Nephron (organoid): ENCODE data around the gene NCOA4.
"Not testable (repeated sequence)": the region's sequence is repeated elsewhere in the genome, so short reads cannot be mapped to it uniquely, and the experiment has no call there.

Experiments
- H3K27ac Mint-ChIP-seq, 3 experiments: 2 replicates each; pipeline ENCODE4 v1.8.0; 2020; ENCODE audit warnings: mixed read lengths in 3 of 3, mild to moderate bottlenecking in 2 of 3, moderate library complexity in 1 of 3
- H3K27me3 Mint-ChIP-seq: 2 replicates; pipeline ENCODE4 v1.8.0; 2021; ENCODE audit warnings: low read depth, mild to moderate bottlenecking, moderate library complexity, mixed read lengths
- H3K36me3 Mint-ChIP-seq: 2 replicates; pipeline ENCODE4 v1.8.0; 2020; ENCODE audit warnings: low read depth, mixed read lengths
- H3K4me1 Mint-ChIP-seq: 2 replicates; pipeline ENCODE4 v1.8.0; 2020; ENCODE audit warnings: mixed read lengths
- H3K4me3 Mint-ChIP-seq, 3 experiments: 2 replicates each; pipeline ENCODE4 v1.8.0; 2020; ENCODE audit warnings: mild to moderate bottlenecking in 3 of 3, mixed read lengths in 3 of 3, moderate library complexity in 2 of 3
- H3K9me3 Mint-ChIP-seq: 2 replicates; pipeline ENCODE4 v1.8.0; 2020; ENCODE audit warnings: mixed read lengths
- TF ChIP-seq, protein P1 (sequence below), 3 experiments: fragments of 200-600 bp; sonication (generic); IDR thresholded peaks; one replicate each; pipeline ENCODE4 v1.5.0; 2021; ENCODE audit warnings: antibody characterized with exemption in 3 of 3; ENCODE audit not compliant: unreplicated experiment in 3 of 3

Gene NCOA4

DNA sequence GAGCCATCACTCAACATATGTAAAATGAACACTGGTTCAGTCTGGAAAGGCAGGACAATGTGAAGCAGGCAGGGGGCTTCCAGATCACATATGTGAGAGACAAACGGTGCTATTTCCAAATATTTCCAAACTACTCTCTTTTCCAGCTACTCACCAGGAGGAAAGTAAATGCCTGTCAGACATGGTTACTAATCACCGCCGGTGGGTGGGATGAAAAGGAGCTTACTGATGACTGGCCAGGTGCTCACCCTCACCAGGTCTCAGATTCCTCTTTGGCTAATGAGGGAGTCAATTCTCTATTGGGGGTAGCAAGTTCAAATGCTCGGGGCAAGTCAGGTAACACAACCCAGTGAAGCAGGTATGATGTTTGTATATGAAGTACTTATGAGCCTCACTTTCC, 25.3 kb upstream of the NCOA4 start:
- peaks cover 7% of the 10 kb centered on the region for H3K27me3 Mint-ChIP-seq
- no peak overlapping the region for H3K4me3 Mint-ChIP-seq
- TF ChIP-seq, protein P1, sequence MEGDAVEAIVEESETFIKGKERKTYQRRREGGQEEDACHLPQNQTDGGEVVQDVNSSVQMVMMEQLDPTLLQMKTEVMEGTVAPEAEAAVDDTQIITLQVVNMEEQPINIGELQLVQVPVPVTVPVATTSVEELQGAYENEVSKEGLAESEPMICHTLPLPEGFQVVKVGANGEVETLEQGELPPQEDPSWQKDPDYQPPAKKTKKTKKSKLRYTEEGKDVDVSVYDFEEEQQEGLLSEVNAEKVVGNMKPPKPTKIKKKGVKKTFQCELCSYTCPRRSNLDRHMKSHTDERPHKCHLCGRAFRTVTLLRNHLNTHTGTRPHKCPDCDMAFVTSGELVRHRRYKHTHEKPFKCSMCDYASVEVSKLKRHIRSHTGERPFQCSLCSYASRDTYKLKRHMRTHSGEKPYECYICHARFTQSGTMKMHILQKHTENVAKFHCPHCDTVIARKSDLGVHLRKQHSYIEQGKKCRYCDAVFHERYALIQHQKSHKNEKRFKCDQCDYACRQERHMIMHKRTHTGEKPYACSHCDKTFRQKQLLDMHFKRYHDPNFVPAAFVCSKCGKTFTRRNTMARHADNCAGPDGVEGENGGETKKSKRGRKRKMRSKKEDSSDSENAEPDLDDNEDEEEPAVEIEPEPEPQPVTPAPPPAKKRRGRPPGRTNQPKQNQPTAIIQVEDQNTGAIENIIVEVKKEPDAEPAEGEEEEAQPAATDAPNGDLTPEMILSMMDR (IDR thresholded peaks at IDR 0.05; ENCODE audit: unreplicated experiment in 3 of 3), result no peak
- peaks cover 15% of the 10 kb centered on the region for H3K9me3 Mint-ChIP-seq
- no peaks in the 10 kb centered on the region for H3K36me3 Mint-ChIP-seq
- no peak overlapping the region for H3K27ac Mint-ChIP-seq
- H3K4me1 Mint-ChIP-seq, result no peaks in the 10 kb centered on the region

DNA sequence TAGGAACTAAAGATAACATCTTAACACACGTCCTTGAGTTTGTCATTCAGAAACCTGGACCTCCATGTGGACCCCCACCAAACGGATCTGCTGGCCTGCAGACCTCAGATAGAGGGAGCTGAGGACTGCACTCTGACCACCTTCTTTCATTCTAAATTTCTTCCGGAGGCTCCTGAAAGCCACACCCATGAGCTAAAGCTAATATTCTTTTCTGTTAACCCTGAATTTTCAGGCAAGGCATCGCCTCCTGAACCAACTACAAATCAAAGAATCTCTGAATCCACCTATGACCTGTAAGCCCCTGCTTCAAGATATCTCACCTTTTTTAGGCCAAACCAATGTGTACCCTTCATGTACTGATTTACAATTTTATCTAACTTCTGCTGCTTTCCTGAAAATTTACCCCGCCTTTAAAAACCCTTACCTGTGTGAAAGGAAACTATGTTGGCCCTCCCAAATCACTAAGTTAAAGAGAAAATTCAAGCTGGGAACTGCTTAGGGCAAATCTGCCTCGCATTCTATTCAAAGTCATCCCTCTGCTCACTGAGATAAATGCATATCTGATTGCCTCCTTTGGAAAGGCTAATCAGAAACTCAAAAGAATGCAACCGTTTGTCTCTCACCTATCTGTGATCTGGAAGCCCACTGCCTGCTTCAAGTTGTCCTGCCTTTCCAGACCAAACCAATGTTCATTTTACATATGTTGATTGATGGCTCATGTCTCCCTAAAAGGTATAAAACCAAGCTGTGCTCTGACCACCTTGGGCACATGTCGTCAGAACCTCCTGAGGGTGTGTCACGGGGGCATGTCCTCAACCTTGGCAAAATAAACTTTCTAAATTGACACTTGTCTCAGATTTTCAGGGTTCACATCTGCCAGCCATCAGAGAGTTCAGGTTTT, 23.4 kb upstream of the NCOA4 start:
- peaks cover 15% of the 10 kb centered on the region for H3K9me3 Mint-ChIP-seq
- H3K4me3 Mint-ChIP-seq, result no peak overlapping the region
- H3K36me3 Mint-ChIP-seq, result no peaks in the 10 kb centered on the region
- TF ChIP-seq, protein P1 (IDR thresholded peaks at IDR 0.05; ENCODE audit: unreplicated experiment in 3 of 3), result no peak
- H3K27ac Mint-ChIP-seq, result no peak overlapping the region
- no peaks in the 10 kb centered on the region for H3K4me1 Mint-ChIP-seq
- peaks cover 7% of the 10 kb centered on the region for H3K27me3 Mint-ChIP-seq

DNA sequence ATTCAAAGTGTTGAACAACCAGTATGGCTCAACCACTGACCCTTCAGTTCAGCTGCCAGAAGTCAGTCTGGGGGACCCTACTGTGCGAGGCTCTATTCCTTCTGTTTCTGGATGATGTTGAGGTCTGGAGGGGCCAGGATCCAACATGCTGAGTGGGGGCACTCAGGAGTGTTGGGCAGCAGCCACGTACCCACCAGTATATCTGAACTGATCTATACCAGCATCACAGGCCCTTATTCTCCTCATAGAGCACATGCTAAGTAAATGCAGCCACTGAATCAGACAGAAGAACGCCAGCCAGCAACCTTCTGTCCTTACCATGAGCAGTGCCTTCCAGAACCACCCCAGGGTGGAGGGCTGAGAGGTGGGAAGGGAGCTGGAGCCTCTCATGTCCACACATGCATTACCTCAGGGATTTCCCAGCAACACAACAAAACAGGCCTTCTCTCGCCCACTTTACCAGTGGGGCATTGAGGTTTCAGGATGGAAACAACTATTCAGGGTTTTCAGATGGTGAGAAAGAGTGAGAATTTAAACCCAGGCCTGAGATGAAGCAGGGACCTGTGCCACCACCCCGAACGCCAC, 22.5 kb upstream of the NCOA4 start:
- Mint-ChIP-seq H3K9me3 (peaks cover 15% of the 10 kb centered on the region), H3K27me3 (peaks cover 7% of the 10 kb centered on the region), H3K4me3 (no peak overlapping the region), H3K27ac (no peak overlapping the region), H3K36me3 (no peaks in the 10 kb centered on the region), H3K4me1 (no peaks in the 10 kb centered on the region)
- TF ChIP-seq, protein P1 (IDR thresholded peaks at IDR 0.05; ENCODE audit: unreplicated experiment in 3 of 3), result no peak

DNA sequence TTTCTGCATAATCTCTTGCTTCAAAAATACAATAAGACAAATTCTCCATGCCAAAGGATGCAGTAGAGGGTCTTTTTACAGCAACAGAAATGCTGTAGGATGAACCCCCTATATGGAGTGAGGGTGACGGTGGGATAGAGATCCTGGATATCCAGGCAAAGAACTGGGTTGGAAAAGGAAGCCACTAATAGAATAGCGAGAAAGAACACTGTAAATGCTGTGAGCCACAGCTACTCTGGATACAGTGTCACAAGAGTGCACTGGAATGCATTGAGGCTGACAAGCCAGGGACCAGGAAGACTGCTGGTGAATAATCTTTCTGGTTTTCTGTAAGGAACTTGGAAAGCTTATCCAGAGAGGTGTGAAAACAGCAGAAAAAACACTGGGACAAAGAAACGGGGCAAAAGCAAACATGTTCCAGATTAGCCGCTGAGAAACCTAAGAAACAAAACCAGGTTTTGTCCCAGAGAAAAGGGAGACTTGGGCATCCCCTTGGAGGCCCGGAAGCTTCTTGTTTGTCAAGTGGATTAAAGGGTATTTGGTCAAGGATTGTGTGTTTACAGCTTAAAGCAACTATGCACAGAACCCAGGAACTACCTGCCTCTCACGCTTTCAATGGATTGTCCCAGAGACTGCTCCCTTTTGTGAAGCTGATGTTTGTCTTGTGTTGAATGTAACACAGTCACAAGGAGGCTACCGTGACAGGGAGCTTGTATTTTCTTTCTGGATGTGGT, 21.8 kb upstream of the NCOA4 start:
- H3K27ac Mint-ChIP-seq, result no peak overlapping the region
- no peaks in the 10 kb centered on the region for H3K4me1 Mint-ChIP-seq
- H3K36me3 Mint-ChIP-seq, result no peaks in the 10 kb centered on the region
- TF ChIP-seq, protein P1 (IDR thresholded peaks at IDR 0.05; ENCODE audit: unreplicated experiment in 3 of 3), result no peak
- H3K9me3 Mint-ChIP-seq, result peaks cover 12% of the 10 kb centered on the region
- H3K27me3 Mint-ChIP-seq, result peaks cover 7% of the 10 kb centered on the region
- no peak overlapping the region for H3K4me3 Mint-ChIP-seq

DNA sequence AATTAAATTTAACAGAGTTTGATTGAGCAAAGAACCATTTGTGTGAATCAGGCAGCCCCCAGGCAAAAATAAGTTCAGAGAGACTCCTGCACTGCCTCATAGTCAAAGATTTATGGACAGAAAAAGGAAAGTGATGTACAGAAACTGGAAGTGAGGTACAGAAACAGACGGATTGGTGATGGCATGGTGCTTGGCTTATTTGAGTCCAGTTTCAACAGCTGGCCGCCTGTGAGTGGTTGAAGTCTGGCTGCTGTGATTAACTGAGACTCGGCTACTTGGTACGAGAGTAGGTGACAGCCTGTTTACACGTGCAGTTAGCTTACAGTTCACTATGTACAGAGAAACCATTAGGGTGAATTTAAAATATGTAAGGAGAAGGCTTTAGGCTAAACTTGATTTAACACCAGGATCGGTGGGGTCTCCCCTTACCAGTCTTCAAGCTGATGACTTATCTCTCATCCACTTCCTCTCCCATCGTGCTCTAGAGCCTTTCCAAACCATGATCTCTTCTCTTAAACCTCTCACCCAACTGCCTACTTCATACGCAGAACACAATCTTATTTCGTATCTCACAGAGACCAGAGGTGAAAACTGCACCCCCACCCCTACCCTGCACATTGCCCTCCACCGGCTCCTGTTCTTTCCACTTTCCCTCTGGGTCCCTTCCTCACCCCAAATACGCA, 20.7 kb upstream of the NCOA4 start:
- no peak overlapping the region for H3K27ac Mint-ChIP-seq
- no peaks in the 10 kb centered on the region for H3K36me3 Mint-ChIP-seq
- TF ChIP-seq, protein P1 (IDR thresholded peaks at IDR 0.05; ENCODE audit: unreplicated experiment in 3 of 3), result no peak
- no peaks in the 10 kb centered on the region for H3K4me1 Mint-ChIP-seq
- H3K4me3 Mint-ChIP-seq, result no peak overlapping the region
- peaks cover 4% of the 10 kb centered on the region for H3K9me3 Mint-ChIP-seq
- peaks cover 7% of the 10 kb centered on the region for H3K27me3 Mint-ChIP-seq

DNA sequence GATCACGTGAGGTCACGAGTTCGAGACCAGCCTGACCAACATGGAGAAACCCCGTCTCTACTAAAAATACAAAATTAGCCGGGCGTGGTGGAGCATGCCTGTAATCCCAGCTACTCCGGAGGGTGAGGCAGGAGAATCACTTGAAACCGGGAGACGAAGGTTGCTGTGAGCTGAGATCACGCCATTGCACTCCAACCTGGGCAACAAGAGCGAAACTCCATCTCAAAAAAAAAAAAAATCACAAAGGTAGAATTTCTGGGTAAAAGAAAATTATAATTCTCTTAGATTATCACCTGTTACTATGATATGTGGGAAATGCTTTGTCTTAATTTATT, 19.0 kb upstream of the NCOA4 start:
- not testable (repeated sequence) for H3K4me3 Mint-ChIP-seq, H3K36me3 Mint-ChIP-seq, H3K9me3 Mint-ChIP-seq, H3K27ac Mint-ChIP-seq, H3K27me3 Mint-ChIP-seq, H3K4me1 Mint-ChIP-seq
